ENCODE measurements around the gene SETSIP.
A peak's percentile ranks its signal among the peaks of the same experiment; 100 is the strongest.
"Not testable (repeated sequence)": the region's sequence is repeated elsewhere in the genome, so short reads cannot be mapped to it uniquely, and the experiment has no call there.

Gene SETSIP

GRCh38 chr1:92080128-92080985 is 5.1 kb upstream of the SETSIP start, which contains the start of gene BTBD8:
Gene BTBD8 (plus strand): TSS chr1:92080345. CDS start chr1:92080572, 227 bp downstream.
- H3K4me3 ChIP-seq (ENCODE audit: low read length), result peak within 1 kb of the TSS; percentile 69
- TF ChIP-seq ZNF274 (IDR thresholded peaks at IDR 0.05; ENCODE audit: low read depth, low read length), result no peak

DNA sequence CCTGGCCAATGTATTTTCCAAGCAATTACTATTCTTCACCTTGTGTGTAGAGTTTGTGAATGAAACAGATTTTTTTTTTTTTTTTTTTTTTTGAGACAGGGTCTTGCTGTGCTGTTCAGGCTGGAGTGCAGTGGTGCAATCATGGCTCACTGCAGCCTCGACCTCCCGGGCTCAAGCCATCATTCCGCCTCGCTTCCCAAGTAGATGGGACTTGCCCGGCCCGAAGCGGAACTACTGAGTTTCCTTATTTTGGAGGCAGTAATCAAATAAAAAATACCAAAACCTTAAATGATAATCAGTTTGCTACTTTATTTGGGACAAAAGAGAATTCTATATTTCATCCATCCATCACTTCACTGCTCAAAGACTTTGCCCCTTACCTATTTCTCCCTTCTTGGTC is 4.2 kb upstream of the SETSIP start:
- no peak overlapping the region for H3K4me3 ChIP-seq (ENCODE audit: low read length)
- no peak for TF ChIP-seq ZNF274 (IDR thresholded peaks at IDR 0.05; ENCODE audit: low read depth, low read length)

GRCh38 chr1:92078077-92078476 is 2.9 kb upstream of the SETSIP start:
- not testable (repeated sequence) for H3K4me3 ChIP-seq (ENCODE audit: low read length)

DNA sequence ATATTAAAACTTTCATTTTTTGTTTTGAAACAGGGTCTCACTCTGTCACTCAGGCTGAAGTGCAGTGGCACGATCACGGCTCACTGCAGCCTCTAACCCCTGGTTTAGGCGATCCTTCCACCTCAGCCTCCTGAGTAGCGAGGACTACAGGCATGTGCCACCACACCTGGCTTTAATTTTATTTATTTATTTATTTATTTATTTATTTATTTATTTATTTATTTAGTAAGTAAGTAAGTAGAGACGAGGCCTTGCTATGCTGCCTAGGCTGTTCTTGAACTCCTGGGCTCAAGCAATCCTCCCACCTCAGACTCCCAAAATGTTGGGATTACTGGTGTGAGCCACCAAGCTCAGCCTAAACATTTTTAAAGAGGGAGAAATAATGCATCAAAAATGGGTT is 1.2 kb upstream of the SETSIP start:
- TF ChIP-seq ZNF274 (IDR thresholded peaks at IDR 0.05; ENCODE audit: low read depth, low read length), result no peak
- H3K4me3 ChIP-seq (ENCODE audit: low read length), result no peak overlapping the region

DNA sequence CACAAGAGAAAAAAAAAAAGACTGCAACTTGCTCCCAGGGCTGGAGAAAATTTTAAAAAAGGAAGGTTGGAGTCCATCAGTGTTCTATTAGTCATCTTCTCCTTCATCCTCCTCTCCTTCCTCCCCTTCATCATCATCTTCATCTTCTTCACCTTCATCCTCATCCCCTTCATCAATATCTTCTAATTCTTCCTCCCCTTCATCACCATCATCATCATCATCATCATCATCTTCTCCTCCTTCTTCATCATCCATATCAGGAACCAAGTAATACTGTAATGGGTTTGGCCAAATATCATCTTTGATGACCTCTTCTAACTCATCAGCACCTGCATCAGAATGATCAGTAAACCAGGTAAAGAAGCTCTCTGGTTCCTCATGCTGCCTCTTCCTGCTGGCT is 765 bp downstream of the SETSIP start:
- H3K4me3 ChIP-seq (ENCODE audit: low read length), result not testable (repeated sequence)

DNA sequence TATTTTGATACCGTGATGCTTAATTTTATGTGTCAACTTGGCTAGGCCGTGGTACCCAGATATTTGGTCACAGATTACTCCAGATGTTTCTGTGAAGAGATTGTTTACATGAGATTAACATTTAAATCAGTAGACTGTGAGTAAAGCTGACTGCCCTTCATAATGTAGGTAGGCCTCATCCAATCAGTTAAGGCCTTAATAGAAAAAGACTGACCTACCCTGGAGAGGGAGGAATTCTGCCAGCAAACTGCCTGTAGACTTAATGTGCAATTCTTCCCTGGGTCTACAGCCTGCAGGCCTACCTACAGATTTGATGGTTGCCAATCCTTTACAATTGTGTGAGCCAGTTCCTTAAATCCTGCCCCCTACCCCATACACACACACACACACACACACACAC is 4.3 kb downstream of the SETSIP start:
- TF ChIP-seq ZNF274 (IDR thresholded peaks at IDR 0.05; ENCODE audit: low read depth, low read length), result no peak

DNA sequence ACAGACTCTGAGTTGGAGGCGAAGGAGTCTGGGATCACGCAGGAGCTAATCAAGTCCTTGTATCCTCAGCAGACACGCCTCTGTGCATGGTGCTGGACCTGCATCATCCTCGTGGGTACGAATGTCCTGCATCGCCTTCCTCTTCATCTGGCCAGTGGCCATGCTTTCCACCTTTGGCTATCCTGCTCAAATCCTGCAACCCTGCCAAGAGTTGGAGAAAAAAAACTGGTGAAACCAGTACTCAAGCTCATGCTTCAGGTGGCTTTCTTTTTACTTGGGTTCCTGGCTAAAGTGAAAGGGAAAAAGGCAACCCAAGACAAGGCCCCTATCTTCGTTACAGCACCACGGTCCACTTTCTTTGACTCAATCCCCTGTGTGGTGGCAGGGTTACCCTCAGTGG is 8.9 kb downstream of the SETSIP start:
- no peak for TF ChIP-seq ZNF274 (IDR thresholded peaks at IDR 0.05; ENCODE audit: low read depth, low read length)
- H3K4me3 ChIP-seq (ENCODE audit: low read length), result no peak overlapping the region

More for the DNA sequence above, 4.3 kb downstream of the SETSIP start:
- no peak overlapping the region for H3K4me3 ChIP-seq (ENCODE audit: low read length)

DNA sequence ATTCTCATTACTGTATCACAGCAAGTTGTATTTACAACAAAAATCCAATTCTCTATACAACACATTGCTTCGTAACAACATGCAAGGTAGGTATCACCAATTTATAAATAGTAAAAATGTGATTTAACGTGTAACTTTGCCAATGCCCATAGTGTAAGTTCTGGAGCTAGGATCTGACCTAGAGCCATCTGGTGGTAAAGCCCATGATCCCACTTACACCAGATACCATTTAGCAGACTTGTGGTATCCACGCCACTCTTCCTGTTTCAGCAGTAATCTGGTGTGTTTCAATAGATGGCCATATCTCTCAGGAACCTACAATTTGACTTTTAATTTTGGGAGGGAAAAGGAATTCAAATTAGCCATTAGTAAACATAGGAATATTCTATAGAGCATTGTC is 10.2 kb downstream of the SETSIP start:
- TF ChIP-seq ZNF274 (IDR thresholded peaks at IDR 0.05; ENCODE audit: low read depth, low read length), result no peak
- H3K4me3 ChIP-seq (ENCODE audit: low read length), result no peak overlapping the region

GRCh38 chr1:92051948-92052347 is 23.3 kb downstream of the SETSIP start:
- no peak for TF ChIP-seq ZNF274 (IDR thresholded peaks at IDR 0.05; ENCODE audit: low read depth, low read length)
- no peak overlapping the region for H3K4me3 ChIP-seq (ENCODE audit: low read length)

DNA sequence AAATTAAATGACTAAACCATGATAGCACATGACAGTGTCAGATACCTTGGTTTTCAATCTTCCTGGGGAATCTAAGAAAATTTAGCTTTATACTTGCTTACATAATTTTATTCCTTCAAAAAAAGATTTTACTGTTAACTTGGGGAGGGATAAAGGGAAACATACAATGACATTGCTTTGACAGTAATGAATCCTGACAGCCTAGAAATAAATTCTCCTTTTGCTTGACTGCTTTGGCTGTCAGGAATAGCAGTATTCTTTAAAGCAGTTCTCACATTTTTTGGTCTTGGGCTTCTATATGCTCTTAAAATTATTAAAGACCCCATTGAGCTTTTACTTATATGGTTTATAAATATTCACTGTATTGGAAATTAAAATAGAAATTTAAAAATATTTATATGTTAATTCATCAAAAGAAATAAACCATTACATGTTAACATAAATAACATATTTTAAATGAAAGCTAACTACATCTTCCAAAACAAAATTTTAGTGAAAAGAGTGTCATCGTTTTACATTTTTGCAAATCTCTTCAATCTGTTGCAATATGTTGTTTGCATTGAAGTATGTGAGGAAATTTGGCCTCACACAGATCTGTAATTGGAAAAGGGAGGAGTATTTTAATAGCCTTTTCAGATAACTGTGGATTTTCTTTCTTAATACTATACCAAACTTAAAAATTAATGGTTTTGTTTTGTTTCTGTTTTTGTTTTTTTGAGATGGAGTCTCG is 29.3 kb downstream of the SETSIP start:
- no peak for TF ChIP-seq ZNF274 (IDR thresholded peaks at IDR 0.05; ENCODE audit: low read depth, low read length)
- H3K4me3 ChIP-seq (ENCODE audit: low read length), result no peak overlapping the region

GRCh38 chr1:92043621-92044020 is 31.6 kb downstream of the SETSIP start:
- H3K4me3 ChIP-seq (ENCODE audit: low read length), result no peak overlapping the region
- TF ChIP-seq ZNF274 (IDR thresholded peaks at IDR 0.05; ENCODE audit: low read depth, low read length), result no peak

- H3K4me3 ChIP-seq (ENCODE audit: low read length), result no peak overlapping the region
Measured at GRCh38 chr1:92040971-92041370, 34.2 kb downstream of the SETSIP start.

GRCh38 chr1:92038695-92039346 is 36.4 kb downstream of the SETSIP start:
- H3K4me3 ChIP-seq (ENCODE audit: low read length), result no peak overlapping the region
- no peak for TF ChIP-seq ZNF274 (IDR thresholded peaks at IDR 0.05; ENCODE audit: low read depth, low read length)

More at GRCh38 chr1:92040971-92041370, 34.2 kb downstream of the SETSIP start:
- no peak for TF ChIP-seq ZNF274 (IDR thresholded peaks at IDR 0.05; ENCODE audit: low read depth, low read length)

DNA sequence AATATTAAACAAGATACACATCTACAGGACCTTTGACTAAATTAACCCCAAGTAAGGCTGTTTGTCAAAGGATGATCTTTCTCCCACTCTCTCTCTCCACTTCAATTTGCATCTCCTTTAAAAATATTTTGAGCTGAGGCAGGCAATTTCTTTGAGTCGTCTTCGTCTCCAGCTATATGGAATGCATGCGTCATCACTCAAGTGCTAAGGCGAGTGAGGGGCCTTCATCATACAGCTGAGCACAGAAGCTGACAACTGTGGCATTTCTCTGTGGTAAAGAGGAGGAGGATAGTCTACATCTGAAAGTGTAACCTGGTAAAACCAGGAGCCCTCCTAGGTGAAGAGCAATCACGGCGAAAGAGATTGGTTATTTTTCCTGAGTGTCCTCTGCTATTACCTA is 37.8 kb downstream of the SETSIP start:
- H3K4me3 ChIP-seq (ENCODE audit: low read length), result no peak overlapping the region
- TF ChIP-seq ZNF274 (IDR thresholded peaks at IDR 0.05; ENCODE audit: low read depth, low read length), result no peak

Data from GM08714 (cell line).